Measurements from ENCODE around the gene ATRNL1. TPM values are rescaled to one million over a fixed set of nuclear protein-coding genes. Genes with fewer than 3 reads are reported as not detected.

The ATRNL1 gene
- total and polyA plus RNA-seq, 12 donors: 4.8 to 217 (median 92.4) TPM

- H3K27me3 ChIP-seq: no peaks in the 10 kb centered on the region
- no peaks in the 10 kb centered on the region for H3K36me3 ChIP-seq (replicated peaks in 1 of 2)
- no peak for DNase-seq
- peaks cover 0 to 4% of the 10 kb centered on the region in 2 donors for H3K4me1 ChIP-seq (replicated peaks in 1 of 2)
- 85 to 93% (median 87%) methylated on average over 1 of the region's 1 CpG for WGBS, 4 donors
- no peak overlapping the region for H3K27ac ChIP-seq
- TF ChIP-seq POLR2A (IDR thresholded peaks at IDR 0.05) (no peak), CTCF (IDR thresholded peaks at IDR 0.05) (no peak)
- H3K4me3 ChIP-seq: no peak overlapping the region
- intact Hi-C loops (cut with DNase I): no loop called here
- no peaks in the 10 kb centered on the region for H3K9me3 ChIP-seq (replicated peaks in 1 of 3)
Observed at GRCh38 chr10:115209133-115209532, 116.0 kb downstream of the ATRNL1 start.

- intact Hi-C loops (cut with DNase I): no loop called here
- no peaks in the 10 kb centered on the region for H3K4me1 ChIP-seq (replicated peaks in 1 of 2)
- no peak overlapping the region for H3K4me3 ChIP-seq
- TF ChIP-seq CTCF (IDR thresholded peaks at IDR 0.05): no peak
- no peak for TF ChIP-seq POLR2A (IDR thresholded peaks at IDR 0.05)
- no peak for DNase-seq
- H3K27ac ChIP-seq: no peak overlapping the region
- WGBS, 4 donors: 93 to 96% (median 95%) methylated on average over 2 of the region's 2 CpGs
- no peaks in the 10 kb centered on the region for H3K27me3 ChIP-seq
- H3K36me3 ChIP-seq (replicated peaks in 1 of 2): no peaks in the 10 kb centered on the region
- no peaks in the 10 kb centered on the region for H3K9me3 ChIP-seq (replicated peaks in 1 of 3)
Observed at GRCh38 chr10:115214829-115215228, 121.7 kb downstream of the ATRNL1 start.

- H3K27me3 ChIP-seq: no peaks in the 10 kb centered on the region
- H3K36me3 ChIP-seq (replicated peaks in 1 of 2): no peaks in the 10 kb centered on the region
- no peak for DNase-seq
- H3K4me3 ChIP-seq: no peak overlapping the region
- TF ChIP-seq CTCF (IDR thresholded peaks at IDR 0.05): no peak
- no peak for TF ChIP-seq POLR2A (IDR thresholded peaks at IDR 0.05)
- WGBS, 4 donors: 79 to 96% (median 90%) methylated on average over 3 of the region's 3 CpGs
- peaks cover 0 to 7% (median 0%) of the 10 kb centered on the region in 3 donors for H3K9me3 ChIP-seq (replicated peaks in 1 of 3)
- H3K4me1 ChIP-seq (replicated peaks in 1 of 2): no peaks in the 10 kb centered on the region
- intact Hi-C loops (cut with DNase I): no loop called here
- H3K27ac ChIP-seq: no peak overlapping the region
Observed at GRCh38 chr10:115219203-115219602, 126.0 kb downstream of the ATRNL1 start.

GRCh38 chr10:115222039-115222438 lies 128.9 kb downstream of the ATRNL1 start:
- Histone ChIP-seq H3K36me3 (replicated peaks in 1 of 2) (no peaks in the 10 kb centered on the region), H3K4me1 (replicated peaks in 1 of 2) (no peaks in the 10 kb centered on the region), H3K27me3 (no peaks in the 10 kb centered on the region), H3K9me3 (replicated peaks in 1 of 3) (peaks cover 0 to 7% (median 0%) of the 10 kb centered on the region in 3 donors), H3K27ac (no peak overlapping the region), H3K4me3 (no peak overlapping the region)
- TF ChIP-seq POLR2A (IDR thresholded peaks at IDR 0.05) (no peak), CTCF (IDR thresholded peaks at IDR 0.05) (no peak)
- no peak for DNase-seq
- intact Hi-C loops (cut with DNase I): no loop called here
